HFFc6 (cell line): ENCODE measurements around the gene GLYAT. TPM values are rescaled to one million over a fixed set of nuclear protein-coding genes. Genes with fewer than 3 reads are reported as not detected.

ENCODE experiments used
- DNase-seq: peaks from one replicate; pipeline ENCODE4 v3.0.0-alpha.2; 2018
- H3K27ac Mint-ChIP-seq: 2 replicates; pipeline ENCODE4 v1.8.0; 2020; ENCODE audit warnings: mild to moderate bottlenecking, mixed read lengths
- H3K27me3 Mint-ChIP-seq: 2 replicates; pipeline ENCODE4 v1.8.0; 2021; ENCODE audit warnings: mild to moderate bottlenecking, moderate library complexity, mixed read lengths; ENCODE audit not compliant: insufficient read depth
- H3K36me3 Mint-ChIP-seq: 2 replicates; pipeline ENCODE4 v1.8.0; 2021; ENCODE audit warnings: low read depth, mixed read lengths
- H3K4me1 Mint-ChIP-seq: 2 replicates; pipeline ENCODE4 v1.8.0; 2020; ENCODE audit warnings: low read depth, mixed read lengths
- H3K4me3 Mint-ChIP-seq: 2 replicates; pipeline ENCODE4 v1.8.0; 2020; ENCODE audit warnings: mild to moderate bottlenecking, moderate library complexity, mixed read lengths
- H3K9me3 Mint-ChIP-seq: 2 replicates; pipeline ENCODE4 v1.8.0; 2020; ENCODE audit warnings: mild to moderate bottlenecking, mixed read lengths
- total RNA-seq, 6 experiments: library from RNA; stranded (reverse); fragmentation: NEBNext Ultra II Directional; extraction: Animal tissue kit (Norgen Biotek cat#: 25700); gene quantifications; 2 replicates in 1 of 6; 3 replicates in 5 of 6; pipeline ENCODE4 v1.2.3, GENCODE V29; 2021
- TF ChIP-seq, protein P1 (sequence below): fragments of 200-600 bp; sonication (generic); IDR thresholded peaks from 2 replicates; pipeline ENCODE4 v1.5.0; 2021; ENCODE audit warnings: antibody characterized with exemption, mild to moderate bottlenecking

The GLYAT gene
- total RNA-seq, 6 experiments from 2014 or later, result not detected

DNA sequence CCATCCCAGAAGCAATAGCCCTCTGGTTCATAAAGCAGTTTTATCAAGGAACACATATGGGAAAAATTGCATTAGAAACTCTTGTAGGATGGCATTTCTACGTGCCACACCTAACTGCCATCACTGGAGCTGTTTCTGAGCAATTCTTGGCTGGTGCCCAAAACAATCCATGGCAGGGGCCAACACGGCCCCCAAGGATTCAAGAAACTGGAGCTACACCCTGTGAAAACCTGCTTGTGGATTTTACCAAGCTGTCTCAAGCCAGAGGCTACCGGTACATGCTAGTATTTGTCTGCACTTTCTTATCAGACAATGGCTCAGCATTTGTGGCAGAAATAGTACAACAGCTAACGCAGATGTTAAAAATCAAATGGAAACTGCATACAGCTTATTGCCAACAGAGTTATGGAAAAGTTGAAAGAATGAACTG lies 42.4 kb upstream of the GLYAT start:
- no peak overlapping the region for H3K4me3 Mint-ChIP-seq
- no peak overlapping the region for H3K27ac Mint-ChIP-seq
- H3K27me3 Mint-ChIP-seq, result peaks cover 17% of the 10 kb centered on the region
- no peak for DNase-seq
- TF ChIP-seq, protein P1, sequence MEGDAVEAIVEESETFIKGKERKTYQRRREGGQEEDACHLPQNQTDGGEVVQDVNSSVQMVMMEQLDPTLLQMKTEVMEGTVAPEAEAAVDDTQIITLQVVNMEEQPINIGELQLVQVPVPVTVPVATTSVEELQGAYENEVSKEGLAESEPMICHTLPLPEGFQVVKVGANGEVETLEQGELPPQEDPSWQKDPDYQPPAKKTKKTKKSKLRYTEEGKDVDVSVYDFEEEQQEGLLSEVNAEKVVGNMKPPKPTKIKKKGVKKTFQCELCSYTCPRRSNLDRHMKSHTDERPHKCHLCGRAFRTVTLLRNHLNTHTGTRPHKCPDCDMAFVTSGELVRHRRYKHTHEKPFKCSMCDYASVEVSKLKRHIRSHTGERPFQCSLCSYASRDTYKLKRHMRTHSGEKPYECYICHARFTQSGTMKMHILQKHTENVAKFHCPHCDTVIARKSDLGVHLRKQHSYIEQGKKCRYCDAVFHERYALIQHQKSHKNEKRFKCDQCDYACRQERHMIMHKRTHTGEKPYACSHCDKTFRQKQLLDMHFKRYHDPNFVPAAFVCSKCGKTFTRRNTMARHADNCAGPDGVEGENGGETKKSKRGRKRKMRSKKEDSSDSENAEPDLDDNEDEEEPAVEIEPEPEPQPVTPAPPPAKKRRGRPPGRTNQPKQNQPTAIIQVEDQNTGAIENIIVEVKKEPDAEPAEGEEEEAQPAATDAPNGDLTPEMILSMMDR, result no peak
- no peaks in the 10 kb centered on the region for H3K9me3 Mint-ChIP-seq
- peaks cover 13% of the 10 kb centered on the region for H3K4me1 Mint-ChIP-seq
- no peaks in the 10 kb centered on the region for H3K36me3 Mint-ChIP-seq

DNA sequence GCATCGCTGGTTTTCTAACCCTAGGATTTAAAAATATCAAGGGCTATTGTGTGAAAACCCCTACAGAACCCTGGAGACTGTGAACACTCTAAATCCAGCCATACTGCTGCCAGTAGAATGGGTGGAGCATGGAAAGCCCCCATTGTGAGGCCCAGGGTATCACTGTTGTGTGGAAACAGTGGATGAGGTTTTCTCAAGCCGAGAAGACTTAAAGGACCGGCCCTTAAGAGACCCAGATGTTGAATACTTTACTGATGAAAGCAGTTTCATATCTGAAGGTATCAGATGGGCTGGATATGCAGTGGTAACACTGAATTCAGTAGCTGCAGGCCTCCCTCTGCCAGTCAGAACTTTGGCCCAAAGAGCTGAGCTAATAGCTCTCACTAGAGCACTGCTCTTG lies 41.6 kb upstream of the GLYAT start:
- TF ChIP-seq, protein P1, result no peak
- peaks cover 13% of the 10 kb centered on the region for H3K4me1 Mint-ChIP-seq
- H3K4me3 Mint-ChIP-seq, result no peak overlapping the region
- H3K27ac Mint-ChIP-seq, result no peak overlapping the region
- peaks cover 17% of the 10 kb centered on the region for H3K27me3 Mint-ChIP-seq
- DNase-seq, result no peak
- H3K36me3 Mint-ChIP-seq, result no peaks in the 10 kb centered on the region
- no peaks in the 10 kb centered on the region for H3K9me3 Mint-ChIP-seq

DNA sequence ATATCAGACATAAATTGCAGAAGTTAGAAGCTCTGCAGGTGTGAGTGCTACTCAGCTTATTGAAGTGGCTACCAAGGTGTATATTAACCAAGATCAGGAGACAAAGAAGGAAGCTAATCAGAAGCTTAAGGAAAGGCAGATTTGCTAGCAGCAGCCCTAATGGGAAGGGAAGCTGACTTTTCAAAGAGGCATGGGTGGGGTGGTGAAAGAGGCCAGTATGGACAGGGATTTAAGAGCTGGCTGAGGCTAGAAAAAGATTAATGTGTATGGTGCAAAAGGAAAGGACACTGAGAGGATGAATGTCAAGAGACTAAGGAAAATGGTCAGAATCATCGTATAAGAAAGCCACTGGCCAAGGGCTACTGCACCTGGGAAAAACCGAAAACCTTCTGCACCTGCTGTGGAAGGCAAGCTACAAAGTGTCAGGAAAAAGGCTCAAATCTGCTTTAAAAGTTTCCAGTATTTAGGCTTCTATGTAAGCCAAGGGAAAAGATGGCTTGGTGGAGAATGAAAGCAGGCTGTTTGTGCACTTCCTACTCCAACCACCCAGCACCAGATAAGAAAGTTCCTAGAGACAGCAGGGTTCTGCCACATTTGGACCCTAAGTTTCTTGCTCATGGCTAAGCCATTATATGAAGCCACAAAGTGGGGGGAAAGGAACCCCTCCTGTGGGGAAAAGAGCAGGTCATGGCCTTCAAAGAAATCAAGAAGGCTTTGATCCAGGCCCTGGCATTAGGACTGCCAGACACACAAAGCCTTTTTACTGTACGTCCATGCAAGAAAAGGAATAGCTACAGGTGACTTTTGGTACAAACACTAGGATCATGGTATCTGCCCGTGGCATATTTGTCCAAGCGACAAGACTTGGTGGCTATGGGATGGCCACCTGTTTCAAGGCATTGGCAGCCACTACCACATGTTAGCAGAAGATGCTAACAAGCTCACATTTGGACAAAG lies 40.9 kb upstream of the GLYAT start:
- Mint-ChIP-seq H3K27me3 (peaks cover 17% of the 10 kb centered on the region), H3K9me3 (no peaks in the 10 kb centered on the region), H3K4me3 (no peak overlapping the region), H3K27ac (no peak overlapping the region), H3K4me1 (peaks cover 13% of the 10 kb centered on the region), H3K36me3 (no peaks in the 10 kb centered on the region)
- no peak for DNase-seq
- TF ChIP-seq, protein P1, result no peak

DNA sequence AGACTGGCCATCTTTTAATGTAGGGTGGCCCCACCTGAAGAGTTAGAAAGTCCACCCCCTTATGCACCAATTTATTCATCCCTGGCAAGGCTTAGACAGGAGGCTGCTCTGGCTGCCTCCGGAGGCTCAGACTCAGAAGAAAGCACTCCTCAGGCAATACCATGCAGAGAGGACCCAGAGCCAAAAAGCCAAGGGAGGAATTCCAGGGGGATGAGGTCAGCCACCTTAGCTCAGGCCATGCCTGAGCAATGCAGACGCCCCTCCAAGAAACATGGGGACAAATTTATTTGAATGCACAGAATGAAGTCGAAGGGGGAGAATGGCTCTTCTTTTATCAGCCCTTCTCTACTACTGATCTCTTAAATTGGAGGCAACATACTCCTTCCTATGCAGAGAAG lies 39.7 kb upstream of the GLYAT start:
- TF ChIP-seq, protein P1, result no peak
- Mint-ChIP-seq H3K27ac (no peak overlapping the region), H3K36me3 (no peaks in the 10 kb centered on the region), H3K9me3 (no peaks in the 10 kb centered on the region), H3K4me1 (peaks cover 13% of the 10 kb centered on the region), H3K4me3 (no peak overlapping the region), H3K27me3 (peaks cover 17% of the 10 kb centered on the region)
- DNase-seq, result no peak

DNA sequence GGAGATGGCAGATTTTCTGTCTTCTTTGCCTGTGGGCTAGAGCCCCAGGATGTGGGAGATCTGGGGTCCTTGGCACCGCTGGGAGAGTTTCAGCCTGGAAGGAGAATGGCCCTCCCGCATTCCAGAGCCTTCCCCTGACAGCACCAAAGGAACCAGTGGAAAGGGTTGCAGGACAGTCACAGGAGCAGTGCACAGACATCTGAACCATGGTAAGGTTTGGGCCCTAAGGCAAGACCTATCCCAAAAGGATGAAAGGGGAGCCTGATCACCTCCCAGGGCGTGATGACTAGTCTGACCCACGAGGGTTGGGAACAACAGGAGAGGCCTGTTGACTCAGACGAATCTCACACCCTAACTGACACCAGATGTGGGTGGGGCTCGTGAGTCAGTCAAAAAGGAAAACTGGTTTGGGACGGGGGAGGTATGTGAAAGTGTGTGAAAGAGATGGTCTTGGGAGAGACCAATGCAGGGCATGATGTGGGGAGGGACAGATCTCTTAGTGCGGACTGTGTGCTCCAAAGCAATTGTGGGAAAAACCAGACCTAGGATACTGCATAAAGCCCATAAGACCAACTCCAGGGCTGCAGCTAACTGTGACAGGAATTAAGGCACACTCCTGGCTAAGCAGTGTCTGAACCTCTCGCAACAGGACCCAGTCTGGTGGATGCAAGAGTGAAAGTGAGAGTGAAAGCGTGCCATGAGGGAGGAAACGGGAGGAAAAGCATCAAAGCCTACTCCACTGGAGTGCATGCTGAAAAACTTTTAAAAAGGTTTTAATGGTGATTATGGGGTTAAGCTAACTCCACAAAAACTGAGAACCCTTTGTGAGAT lies 39.1 kb upstream of the GLYAT start:
- Mint-ChIP-seq H3K36me3 (no peaks in the 10 kb centered on the region), H3K9me3 (no peaks in the 10 kb centered on the region), H3K27me3 (peaks cover 16% of the 10 kb centered on the region), H3K4me3 (peak overlapping the region; percentile 12), H3K4me1 (peaks cover 13% of the 10 kb centered on the region), H3K27ac (no peak overlapping the region)
- DNase-seq, result peak; percentile 42
- TF ChIP-seq, protein P1, result no peak
